PC-9 (cell line): ENCODE data around the gene NIT2.

Source experiments
- EZH2 ChIP-seq: fragments of 200-600 bp; sonication (generic); IDR thresholded peaks from 2 replicates; pipeline ENCODE4 v1.8.0; 2017; ENCODE audit warnings: antibody characterized with exemption, low read depth
- TF ChIP-seq, protein P1 (sequence below): fragments of 200-600 bp; sonication (generic); conservative IDR thresholded peaks from 2 replicates; pipeline ENCODE4 v1.6.1; 2017; ENCODE audit warnings: mixed run types, antibody characterized with exemption, mild to moderate bottlenecking, moderate library complexity

DNA sequence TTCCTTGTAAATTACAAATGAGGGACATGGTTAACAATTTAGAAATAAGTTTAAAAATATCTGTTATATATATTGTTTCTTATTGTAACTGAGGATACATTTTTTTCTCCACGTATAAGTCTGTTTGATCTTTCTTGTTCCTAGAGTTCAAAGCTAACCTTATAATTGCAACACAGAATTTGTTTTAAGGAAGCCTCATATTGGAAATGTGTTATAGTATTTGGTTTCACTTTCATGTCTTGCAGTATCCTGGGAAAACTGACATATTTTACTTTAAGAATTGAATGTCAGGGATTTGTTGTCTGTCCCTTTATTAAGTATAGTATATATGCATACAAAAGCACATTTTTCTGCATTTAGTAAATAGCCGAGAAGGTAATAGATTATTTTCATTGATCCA, 23.5 kb upstream of the NIT2 start:
- TF ChIP-seq, protein P1, sequence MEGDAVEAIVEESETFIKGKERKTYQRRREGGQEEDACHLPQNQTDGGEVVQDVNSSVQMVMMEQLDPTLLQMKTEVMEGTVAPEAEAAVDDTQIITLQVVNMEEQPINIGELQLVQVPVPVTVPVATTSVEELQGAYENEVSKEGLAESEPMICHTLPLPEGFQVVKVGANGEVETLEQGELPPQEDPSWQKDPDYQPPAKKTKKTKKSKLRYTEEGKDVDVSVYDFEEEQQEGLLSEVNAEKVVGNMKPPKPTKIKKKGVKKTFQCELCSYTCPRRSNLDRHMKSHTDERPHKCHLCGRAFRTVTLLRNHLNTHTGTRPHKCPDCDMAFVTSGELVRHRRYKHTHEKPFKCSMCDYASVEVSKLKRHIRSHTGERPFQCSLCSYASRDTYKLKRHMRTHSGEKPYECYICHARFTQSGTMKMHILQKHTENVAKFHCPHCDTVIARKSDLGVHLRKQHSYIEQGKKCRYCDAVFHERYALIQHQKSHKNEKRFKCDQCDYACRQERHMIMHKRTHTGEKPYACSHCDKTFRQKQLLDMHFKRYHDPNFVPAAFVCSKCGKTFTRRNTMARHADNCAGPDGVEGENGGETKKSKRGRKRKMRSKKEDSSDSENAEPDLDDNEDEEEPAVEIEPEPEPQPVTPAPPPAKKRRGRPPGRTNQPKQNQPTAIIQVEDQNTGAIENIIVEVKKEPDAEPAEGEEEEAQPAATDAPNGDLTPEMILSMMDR, result no peak
- no peak for TF ChIP-seq EZH2
